Gastrocnemius medialis (tissue), 4 donors: ENCODE measurements around the gene MEIOB. TPM values are rescaled to one million over a fixed set of nuclear protein-coding genes. Genes with fewer than 3 reads are reported as not detected.

Source experiments
- ATAC-seq, 2 donors: fragments of 150-250 bp; one replicate each; pipeline ENCODE4 v1.9.1; 2016
- DNase-seq, 2 donors: peaks; one replicate each; pipeline ENCODE4 v3.0.0-alpha.2; 2019
- H3K27ac ChIP-seq, 4 donors: fragments of 200-600 bp; sonication (generic); 1 replicate in 1 of 4; 2 replicates in 3 of 4; pipeline ENCODE4 v1.5.1; 2016 to 2018; ENCODE audit warnings: mild to moderate bottlenecking in 2 of 4, moderate library complexity in 1 of 4
- H3K27me3 ChIP-seq, 3 donors: fragments of 200-600 bp; sonication (generic) in 2 of 3; 1 replicate in 1 of 3; 2 replicates in 2 of 3; pipeline versions ENCODE4 v1.5.1 to v1.6.0; 2016 to 2019; ENCODE audit warnings: mild to moderate bottlenecking in 1 of 3, moderate library complexity in 1 of 3
- H3K36me3 ChIP-seq, 2 donors: fragments of 200-600 bp; sonication (generic) in 1 of 2; one replicate each; pipeline ENCODE4 v1.5.1; 2017 to 2018
- H3K4me1 ChIP-seq, 2 donors: fragments of 200-600 bp; sonication (generic) in 1 of 2; one replicate each; pipeline ENCODE4 v1.5.1; 2016 to 2017; ENCODE audit warnings: mild to moderate bottlenecking in 2 of 2
- H3K4me3 ChIP-seq, 4 donors: fragments of 200-600 bp; sonication (generic) in 3 of 4; 1 replicate in 1 of 4; 2 replicates in 3 of 4; pipeline ENCODE4 v1.5.1; 2016 to 2019; ENCODE audit warnings: mild to moderate bottlenecking in 2 of 4
- H3K9me3 ChIP-seq, 3 donors: fragments of 200-600 bp; sonication (generic) in 2 of 3; 1 replicate in 1 of 3; 2 replicates in 2 of 3; pipeline ENCODE4 v1.5.1; 2016 to 2019
- POLR2A ChIP-seq, 2 donors: fragments of 450-650 bp; IDR thresholded peaks; one replicate each; pipeline ENCODE4 v1.6.1; 2017; ENCODE audit warnings: antibody characterized with exemption in 2 of 2, mild to moderate bottlenecking in 2 of 2, moderate library complexity in 2 of 2
- in situ Hi-C, 4 donors: fragments of 200-750 bp; cut with MboI; loops; one replicate each; pipeline versions ENCODE4 v1.15.0 to v1.8.0; 2017; ENCODE audit warnings: low sequenced_read_pairs in 4 of 4
- intact Hi-C: fragments of 100-400 bp; cut with DNase I; formaldehyde crosslinking; loops from one replicate; pipeline ENCODE4 v1.15.1; 2023; ENCODE audit warnings: low total_unique reads
- total RNA-seq, 4 donors: library from RNA; depleted of rRNA; stranded (reverse); fragments of >200 nt; gene quantifications; one replicate each; pipeline versions ENCODE4 v1.1.0 to v1.2.3, GENCODE V29; 2016
- TF ChIP-seq, protein P1 (sequence below), 5 experiments: fragments of 450-650 bp in 3 of 5; fragments of 200-600 bp in 2 of 5; sonication (generic) in 2 of 5; IDR thresholded peaks in 4 of 5; conservative IDR thresholded peaks in 1 of 5; 1 replicate in 4 of 5; 2 replicates in 1 of 5; pipeline ENCODE4 v1.5.1; 2016 to 2019; ENCODE audit warnings: antibody characterized with exemption in 5 of 5, mild to moderate bottlenecking in 3 of 5, moderate library complexity in 3 of 5

Gene MEIOB
- total RNA-seq, 4 donors from 2014 or later = not detected

GRCh38 chr16:1815461-1815860 is 56.5 kb downstream of the MEIOB start:
- ATAC-seq (peak in 1 of 2 donors; percentile 64), DNase-seq (peak in 1 of 2 donors; percentile 40)
- intact Hi-C loops (no loop called here), in situ Hi-C loops (no loop called here)
- Histone ChIP-seq H3K36me3 (peaks cover 0 to 38% of the 10 kb centered on the region in 2 donors), H3K27me3 (no peaks in the 10 kb centered on the region), H3K4me3 (no peak overlapping the region), H3K9me3 (no peaks in the 10 kb centered on the region), H3K4me1 (no peaks in the 10 kb centered on the region), H3K27ac (peak overlapping the region in 1 of 4 donors; percentile 36)
- no peak for TF ChIP-seq POLR2A (IDR thresholded peaks at IDR 0.05)
- TF ChIP-seq, protein P1, sequence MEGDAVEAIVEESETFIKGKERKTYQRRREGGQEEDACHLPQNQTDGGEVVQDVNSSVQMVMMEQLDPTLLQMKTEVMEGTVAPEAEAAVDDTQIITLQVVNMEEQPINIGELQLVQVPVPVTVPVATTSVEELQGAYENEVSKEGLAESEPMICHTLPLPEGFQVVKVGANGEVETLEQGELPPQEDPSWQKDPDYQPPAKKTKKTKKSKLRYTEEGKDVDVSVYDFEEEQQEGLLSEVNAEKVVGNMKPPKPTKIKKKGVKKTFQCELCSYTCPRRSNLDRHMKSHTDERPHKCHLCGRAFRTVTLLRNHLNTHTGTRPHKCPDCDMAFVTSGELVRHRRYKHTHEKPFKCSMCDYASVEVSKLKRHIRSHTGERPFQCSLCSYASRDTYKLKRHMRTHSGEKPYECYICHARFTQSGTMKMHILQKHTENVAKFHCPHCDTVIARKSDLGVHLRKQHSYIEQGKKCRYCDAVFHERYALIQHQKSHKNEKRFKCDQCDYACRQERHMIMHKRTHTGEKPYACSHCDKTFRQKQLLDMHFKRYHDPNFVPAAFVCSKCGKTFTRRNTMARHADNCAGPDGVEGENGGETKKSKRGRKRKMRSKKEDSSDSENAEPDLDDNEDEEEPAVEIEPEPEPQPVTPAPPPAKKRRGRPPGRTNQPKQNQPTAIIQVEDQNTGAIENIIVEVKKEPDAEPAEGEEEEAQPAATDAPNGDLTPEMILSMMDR (IDR thresholded peaks at IDR 0.05 in 4 of 5, conservative IDR thresholded peaks at IDR 0.05 in 1 of 5) = no peak

- peaks cover 0 to 35% of the 10 kb centered on the region in 2 donors for H3K36me3 ChIP-seq
- DNase-seq = peak in 1 of 2 donors; percentile 39
- H3K9me3 ChIP-seq = no peaks in the 10 kb centered on the region
- TF ChIP-seq, protein P1 (IDR thresholded peaks at IDR 0.05 in 4 of 5, conservative IDR thresholded peaks at IDR 0.05 in 1 of 5) = peak in 2 of 5 experiments; percentile 26 to 33
- no peak for TF ChIP-seq POLR2A (IDR thresholded peaks at IDR 0.05)
- H3K4me1 ChIP-seq = no peaks in the 10 kb centered on the region
- peak in 1 of 2 donors; percentile 40 for ATAC-seq
- no peak overlapping the region for H3K27ac ChIP-seq
- H3K4me3 ChIP-seq = no peak overlapping the region
- in situ Hi-C loops = no loop called here
- intact Hi-C loops = no loop called here
- no peaks in the 10 kb centered on the region for H3K27me3 ChIP-seq
Observed at GRCh38 chr16:1812732-1813163, 59.2 kb downstream of the MEIOB start.

GRCh38 chr16:1810536-1810935 is 61.4 kb downstream of the MEIOB start:
- in situ Hi-C loops = no loop called here
- Histone ChIP-seq H3K27ac (no peak overlapping the region), H3K36me3 (peaks cover 0 to 23% of the 10 kb centered on the region in 2 donors), H3K27me3 (no peaks in the 10 kb centered on the region), H3K4me3 (no peak overlapping the region), H3K9me3 (no peaks in the 10 kb centered on the region), H3K4me1 (no peaks in the 10 kb centered on the region)
- DNase-seq (no peak), ATAC-seq (no peak)
- no peak for TF ChIP-seq POLR2A (IDR thresholded peaks at IDR 0.05)
- TF ChIP-seq, protein P1 (IDR thresholded peaks at IDR 0.05 in 4 of 5, conservative IDR thresholded peaks at IDR 0.05 in 1 of 5) = no peak
- intact Hi-C loops = no loop called here

GRCh38 chr16:1810106-1810505 is 61.9 kb downstream of the MEIOB start:
- Histone ChIP-seq H3K27me3 (no peaks in the 10 kb centered on the region), H3K36me3 (peaks cover 0 to 26% of the 10 kb centered on the region in 2 donors), H3K4me1 (no peaks in the 10 kb centered on the region), H3K27ac (no peak overlapping the region), H3K9me3 (no peaks in the 10 kb centered on the region), H3K4me3 (no peak overlapping the region)
- intact Hi-C loops (no loop called here), in situ Hi-C loops (no loop called here)
- no peak for TF ChIP-seq POLR2A (IDR thresholded peaks at IDR 0.05)
- TF ChIP-seq, protein P1 (IDR thresholded peaks at IDR 0.05 in 4 of 5, conservative IDR thresholded peaks at IDR 0.05 in 1 of 5) = no peak
- ATAC-seq (no peak), DNase-seq (no peak)

GRCh38 chr16:1809281-1809801 is 62.6 kb downstream of the MEIOB start:
- Histone ChIP-seq H3K9me3 (no peaks in the 10 kb centered on the region), H3K27me3 (no peaks in the 10 kb centered on the region), H3K4me3 (no peak overlapping the region), H3K4me1 (no peaks in the 10 kb centered on the region), H3K27ac (no peak overlapping the region), H3K36me3 (peaks cover 0 to 26% of the 10 kb centered on the region in 2 donors)
- in situ Hi-C loops = no loop called here
- ATAC-seq (no peak), DNase-seq (no peak)
- TF ChIP-seq, protein P1 (IDR thresholded peaks at IDR 0.05 in 4 of 5, conservative IDR thresholded peaks at IDR 0.05 in 1 of 5) = no peak
- TF ChIP-seq POLR2A (IDR thresholded peaks at IDR 0.05) = no peak
- intact Hi-C loops = no loop called here
